ENCODE data around the gene TLK1.
"Not testable (repeated sequence)": the region's sequence is repeated elsewhere in the genome, so short reads cannot be mapped to it uniquely, and the experiment has no call there.

TLK1 gene

DNA sequence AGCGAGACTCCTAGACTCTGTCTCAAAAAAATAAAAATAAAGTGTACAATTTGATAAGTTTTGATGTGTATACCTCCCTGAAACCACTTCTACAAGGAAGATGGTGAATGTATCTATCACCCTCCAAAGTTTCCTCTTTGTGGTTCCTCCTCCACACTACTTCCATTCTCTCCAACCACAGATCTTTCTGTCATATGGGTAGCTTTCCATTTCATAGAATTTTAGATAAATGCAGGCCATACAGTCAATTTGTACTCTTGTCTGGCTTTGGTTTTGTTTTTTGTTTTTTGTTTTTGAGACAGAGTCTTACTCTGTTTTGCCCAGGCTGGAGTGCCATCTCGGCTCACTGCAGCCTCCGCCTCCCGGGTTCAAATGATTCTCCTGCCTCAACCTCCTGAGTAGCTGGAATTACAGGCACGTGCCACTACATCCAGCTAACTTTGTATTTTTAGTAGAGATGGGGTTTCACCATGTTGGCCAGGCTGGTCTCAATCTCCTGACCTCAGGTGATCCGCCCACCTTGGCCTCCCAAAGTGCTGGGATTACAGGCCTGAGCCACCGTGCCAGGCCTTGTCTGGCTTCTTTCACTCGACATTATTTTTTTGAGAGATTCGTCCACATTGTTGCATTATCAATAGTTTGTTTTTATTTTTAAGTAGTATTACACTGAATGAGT is 2.0 kb upstream of the TLK1 start:
- not testable (repeated sequence) for ATAC-seq (replicated peaks)
- H3K4me1 Mint-ChIP-seq, result peaks cover 14 to 27% of the 10 kb centered on the region in 2 donors

DNA sequence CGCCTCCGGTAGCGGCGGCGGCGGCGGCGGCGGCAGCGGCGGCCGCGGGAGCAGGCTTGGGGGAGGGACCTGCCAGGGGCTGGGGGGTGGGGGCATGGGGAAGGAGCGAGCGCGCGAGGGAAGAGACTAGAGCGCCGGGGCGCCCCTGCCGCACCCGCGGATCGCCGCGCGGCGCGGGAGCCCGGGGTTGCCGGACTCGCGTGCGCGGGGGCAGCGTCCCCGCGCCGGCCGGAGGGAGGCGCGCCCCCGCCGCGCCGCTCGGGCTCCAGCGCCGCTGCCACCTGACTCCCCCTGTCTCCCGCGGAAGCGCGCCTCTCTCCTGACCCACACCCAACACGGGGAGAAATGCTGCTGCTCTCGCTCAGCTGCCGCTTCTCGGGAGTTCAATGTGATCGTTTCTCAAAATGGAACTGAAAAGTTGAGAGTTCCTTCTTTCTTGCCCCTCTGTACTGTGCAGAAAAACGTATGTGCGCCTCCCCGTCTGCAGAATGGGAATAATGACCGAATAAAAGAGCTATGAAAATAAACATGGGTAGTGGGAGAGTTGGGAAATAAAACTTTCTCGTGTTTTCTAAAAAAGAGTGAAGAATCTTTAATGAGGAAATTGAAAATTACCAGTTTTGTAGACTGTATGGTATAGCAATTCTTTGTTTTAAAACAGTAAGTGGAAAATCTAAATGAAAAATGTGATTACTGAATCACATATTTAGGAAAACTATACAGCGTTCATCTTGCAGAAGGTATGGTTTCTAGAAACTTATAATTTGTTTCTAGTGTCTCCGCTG is 455 bp upstream of the TLK1 start:
- Mint-ChIP-seq H3K4me1 (peaks cover 20 to 40% of the 10 kb centered on the region in 2 donors), H3K27me3 (no peaks in the 10 kb centered on the region), H3K27ac (peak overlapping the region; percentile 96), H3K36me3 (peaks cover 7 to 12% of the 10 kb centered on the region in 2 donors), H3K9me3 (no peaks in the 10 kb centered on the region), H3K4me3 (peak overlapping the region; percentile 86 to 92)
- ATAC-seq (replicated peaks), result peak; percentile 68 to 71
- peak; percentile 75 for DNase-seq

More for the DNA sequence above, 2.0 kb upstream of the TLK1 start:
- H3K4me3 Mint-ChIP-seq, result peak overlapping the region; percentile 8 to 92
- not testable (repeated sequence) for H3K36me3 Mint-ChIP-seq, DNase-seq, H3K9me3 Mint-ChIP-seq, H3K27me3 Mint-ChIP-seq, H3K27ac Mint-ChIP-seq

DNA sequence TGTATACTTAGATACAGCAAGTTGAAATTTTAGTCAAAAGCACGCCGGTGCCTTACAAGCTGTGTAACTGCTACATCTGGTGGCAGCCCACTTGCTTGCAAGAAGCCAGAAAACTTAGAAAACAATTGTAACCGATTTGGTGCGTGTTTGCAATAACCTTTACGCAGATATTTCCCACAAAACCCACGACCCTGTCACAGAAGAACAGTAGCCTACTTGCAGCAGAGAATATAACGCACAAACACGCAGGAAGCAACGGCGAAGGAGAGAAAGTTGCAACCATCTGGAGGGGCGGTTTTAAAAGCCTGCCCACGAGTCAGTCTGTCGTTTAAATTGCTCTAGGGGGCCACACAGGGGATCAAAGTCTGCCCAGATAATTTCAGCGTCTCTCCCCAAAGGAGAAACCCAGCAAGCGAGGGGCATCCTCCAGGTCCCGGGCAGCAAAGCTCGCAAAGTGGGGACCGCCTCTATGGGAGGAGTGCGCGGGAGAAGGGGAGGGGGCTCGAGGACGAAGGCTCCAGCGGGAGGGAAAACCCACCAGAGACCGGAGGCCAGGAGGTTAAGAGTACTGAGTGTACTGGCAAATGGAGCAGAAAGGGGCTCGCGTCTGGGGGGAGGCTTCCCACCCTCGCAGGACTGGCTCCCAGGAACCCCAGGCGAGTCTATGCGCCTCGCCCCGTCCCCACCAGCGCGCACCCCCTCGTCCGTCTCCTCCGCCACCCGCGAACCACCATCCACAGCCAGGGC is 1.1 kb downstream of the TLK1 start:
- DNase-seq (peak; percentile 44), ATAC-seq (replicated peaks) (peak; percentile 31 to 32)
- Mint-ChIP-seq H3K9me3 (no peaks in the 10 kb centered on the region), H3K36me3 (peaks cover 7 to 12% of the 10 kb centered on the region in 2 donors), H3K27ac (peak overlapping the region; percentile 98), H3K27me3 (no peaks in the 10 kb centered on the region), H3K4me1 (peaks cover 26 to 56% of the 10 kb centered on the region in 2 donors), H3K4me3 (peak overlapping the region; percentile 86 to 96)

DNA sequence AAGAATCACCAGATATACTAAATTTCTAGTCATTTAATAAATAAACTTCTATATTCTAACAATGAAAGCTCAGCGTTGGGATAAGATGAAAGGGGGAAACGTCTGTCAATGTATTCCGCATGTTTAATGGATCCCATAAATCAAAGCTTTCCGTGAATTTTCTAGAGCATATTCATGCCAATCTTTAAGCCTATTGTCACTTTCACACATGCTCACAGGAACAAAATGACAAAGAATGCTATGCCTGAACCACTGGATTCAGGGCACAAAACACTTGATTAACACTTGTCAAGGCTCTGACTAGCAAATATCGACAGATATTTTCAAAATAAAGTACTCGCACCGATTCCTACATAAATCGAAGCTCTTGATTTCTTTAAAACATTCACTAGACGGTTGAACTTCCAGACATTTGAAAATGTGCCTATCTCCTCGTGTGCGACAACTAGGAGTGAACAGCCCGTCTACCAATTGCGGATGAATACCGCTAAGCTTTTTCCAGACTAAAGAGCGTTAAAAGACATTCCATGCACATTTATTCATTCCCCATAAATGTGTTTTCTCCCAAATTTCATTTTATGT is 1.8 kb downstream of the TLK1 start:
- Mint-ChIP-seq H3K4me1 (peaks cover 31 to 63% of the 10 kb centered on the region in 2 donors), H3K27me3 (no peaks in the 10 kb centered on the region), H3K36me3 (peaks cover 7 to 12% of the 10 kb centered on the region in 2 donors), H3K9me3 (no peaks in the 10 kb centered on the region), H3K27ac (peak overlapping the region; percentile 98), H3K4me3 (peak overlapping the region; percentile 86 to 96)
- ATAC-seq (replicated peaks) (no peak), DNase-seq (no peak)

DNA sequence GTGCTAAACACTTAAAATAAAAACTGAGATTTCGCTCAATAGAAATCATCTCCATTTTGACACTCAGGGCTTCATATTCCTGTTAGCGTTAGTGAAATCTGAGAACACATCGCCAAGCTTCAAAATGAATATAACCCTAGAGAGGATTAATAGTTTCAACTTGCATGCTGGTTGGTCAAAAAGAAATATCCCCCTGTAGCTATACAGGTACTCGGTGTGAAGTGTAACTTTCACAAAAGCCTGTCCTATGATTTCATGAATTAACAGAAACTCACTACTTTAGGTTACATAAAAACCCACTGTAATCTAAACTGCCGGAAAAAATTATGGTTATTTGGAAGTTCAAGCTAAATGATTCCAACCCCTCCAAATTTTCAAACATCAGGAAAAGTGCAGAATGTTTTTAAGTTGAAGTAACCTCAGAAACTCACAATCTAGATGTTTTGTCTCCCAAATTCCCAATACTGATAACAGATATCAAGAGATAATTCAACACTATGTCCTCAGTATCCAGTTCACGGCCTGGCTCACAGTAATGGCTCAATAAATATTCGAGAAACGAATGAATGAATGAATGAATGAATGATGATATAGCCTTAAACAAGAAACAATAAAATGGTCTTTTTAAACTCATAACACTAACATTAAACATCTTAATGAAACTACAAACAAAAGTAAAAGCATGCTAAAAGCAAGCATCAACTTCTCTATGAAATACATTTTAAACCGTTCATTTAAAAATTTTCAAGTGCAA is 2.5 kb downstream of the TLK1 start:
- H3K27ac Mint-ChIP-seq, result peak overlapping the region; percentile 20
- H3K27me3 Mint-ChIP-seq, result no peaks in the 10 kb centered on the region
- H3K4me1 Mint-ChIP-seq, result peaks cover 31 to 65% of the 10 kb centered on the region in 2 donors
- H3K36me3 Mint-ChIP-seq, result peaks cover 7 to 12% of the 10 kb centered on the region in 2 donors
- H3K9me3 Mint-ChIP-seq, result no peaks in the 10 kb centered on the region
- ATAC-seq (replicated peaks), result no peak
- H3K4me3 Mint-ChIP-seq, result peak overlapping the region; percentile 86 to 96
- no peak for DNase-seq

DNA sequence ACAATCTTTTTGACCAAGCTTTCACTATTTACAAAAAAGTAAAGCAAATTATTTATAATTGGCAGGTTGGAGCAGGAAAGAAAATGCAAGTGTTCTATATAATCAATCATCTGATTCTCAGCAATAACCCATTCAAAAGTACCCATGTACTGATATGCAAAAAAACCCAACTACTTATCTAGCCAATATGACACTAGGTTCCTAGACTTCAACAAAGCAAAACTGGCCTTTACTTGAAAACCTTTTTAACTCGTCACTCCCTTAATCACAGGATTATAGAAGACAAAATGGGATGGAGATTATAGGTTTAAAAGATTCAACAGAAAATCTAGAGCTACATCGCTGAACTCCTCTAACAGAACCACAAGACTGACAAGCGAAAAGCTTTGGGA is 3.6 kb downstream of the TLK1 start:
- peaks cover 24 to 62% of the 10 kb centered on the region in 2 donors for H3K4me1 Mint-ChIP-seq
- H3K9me3 Mint-ChIP-seq, result no peaks in the 10 kb centered on the region
- no peak for DNase-seq
- H3K36me3 Mint-ChIP-seq, result peaks cover 7 to 12% of the 10 kb centered on the region in 2 donors
- H3K27ac Mint-ChIP-seq, result peak overlapping the region; percentile 56
- no peak for ATAC-seq (replicated peaks)
- H3K27me3 Mint-ChIP-seq, result no peaks in the 10 kb centered on the region
- H3K4me3 Mint-ChIP-seq, result peak overlapping the region; percentile 59 to 61

DNA sequence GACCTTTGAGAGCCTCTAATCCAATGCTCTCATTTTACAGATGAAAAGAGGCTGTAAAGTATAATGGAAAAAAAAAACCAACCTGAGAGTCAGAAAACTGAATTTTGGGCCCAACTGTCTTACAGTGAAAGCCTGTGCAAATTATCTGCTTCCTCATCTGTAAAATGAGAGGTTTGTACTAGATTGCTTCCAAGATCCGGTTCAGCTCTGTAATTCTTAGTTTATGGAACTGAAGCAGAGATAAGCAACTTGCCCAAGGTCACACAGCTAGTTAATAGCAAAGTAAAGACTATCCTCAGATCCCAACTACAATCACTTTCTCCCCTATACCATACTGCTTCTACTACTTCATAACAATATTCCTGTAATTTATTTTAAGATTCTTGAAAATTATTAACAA is 6.3 kb downstream of the TLK1 start:
- Mint-ChIP-seq H3K36me3 (peaks cover 15 to 17% of the 10 kb centered on the region in 2 donors), H3K27ac (peak overlapping the region; percentile 62), H3K4me3 (peak overlapping the region in 1 of 2 donors; percentile 41), H3K9me3 (peaks cover 0 to 4% of the 10 kb centered on the region in 2 donors), H3K4me1 (peaks cover 31 to 77% of the 10 kb centered on the region in 2 donors), H3K27me3 (no peaks in the 10 kb centered on the region)
- DNase-seq (no peak), ATAC-seq (replicated peaks) (peak; percentile 26 to 60)

DNA sequence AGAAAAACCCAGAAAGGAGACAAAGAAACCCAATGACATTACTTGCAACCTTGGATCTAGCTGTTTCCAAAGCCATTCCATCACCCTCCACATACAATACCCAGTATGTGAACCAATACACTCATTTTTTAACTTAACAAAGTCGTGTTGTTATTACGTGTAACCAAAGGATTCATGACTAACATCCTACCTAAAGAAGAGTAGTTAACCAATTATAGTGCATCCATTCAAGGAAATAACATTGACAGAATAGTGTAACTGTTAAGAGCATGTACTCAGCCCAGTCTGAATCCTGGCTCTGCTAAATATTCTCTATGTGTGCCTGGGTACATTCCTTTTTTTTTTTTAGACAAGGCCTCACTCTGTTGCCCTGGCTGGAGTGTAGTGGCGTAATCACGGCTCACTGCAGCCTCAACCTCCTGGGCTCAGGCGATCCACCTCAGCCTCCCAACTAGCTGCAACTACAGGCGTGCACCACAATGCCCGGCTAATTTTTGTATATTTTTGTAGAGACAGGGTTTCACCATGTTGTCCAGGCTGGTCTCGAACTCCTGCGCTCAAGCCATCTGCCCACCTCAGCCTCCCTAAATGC is 9.9 kb downstream of the TLK1 start:
- Mint-ChIP-seq H3K27me3 (no peaks in the 10 kb centered on the region), H3K27ac (peak overlapping the region; percentile 89), H3K36me3 (peaks cover 9 to 19% of the 10 kb centered on the region in 2 donors), H3K4me1 (peaks cover 37 to 85% of the 10 kb centered on the region in 2 donors), H3K4me3 (no peak overlapping the region), H3K9me3 (peaks cover 0 to 5% of the 10 kb centered on the region in 2 donors)
- DNase-seq (no peak), ATAC-seq (replicated peaks) (no peak)

DNA sequence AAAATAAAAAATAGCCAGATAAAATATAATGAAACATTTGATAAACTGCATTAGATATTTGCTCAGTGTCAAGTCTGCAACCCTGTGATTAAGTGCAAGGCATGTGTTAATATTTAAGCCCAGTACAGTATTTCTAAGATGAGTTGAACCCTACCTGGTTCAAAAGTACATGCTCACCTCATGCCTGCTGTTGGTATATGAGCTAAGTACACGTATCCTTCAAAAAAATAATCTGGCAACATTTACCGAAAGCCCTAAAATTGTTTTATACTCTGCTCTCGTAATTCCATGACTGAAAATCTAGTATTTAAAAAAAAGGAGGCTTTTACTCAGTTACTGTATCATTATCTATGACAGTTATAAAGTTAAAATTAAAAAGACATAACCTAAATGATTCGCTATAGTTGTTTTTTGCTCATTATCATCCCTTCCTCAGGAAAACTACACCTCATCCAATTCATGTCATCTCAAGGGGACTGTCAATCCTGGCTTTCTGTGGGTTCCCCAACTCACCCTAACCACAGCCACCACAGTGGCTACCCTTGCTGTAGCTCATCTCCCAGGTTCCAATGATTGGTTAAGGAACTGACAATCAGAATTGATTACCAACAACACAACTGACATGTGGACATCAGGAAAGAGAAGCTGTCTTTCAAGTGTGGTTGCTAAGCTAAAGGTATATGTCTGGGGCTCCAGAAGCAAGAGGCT is 10.6 kb downstream of the TLK1 start:
- ATAC-seq (replicated peaks) (peak in 1 of 2 donors; percentile 31), DNase-seq (no peak)
- Mint-ChIP-seq H3K27ac (peak overlapping the region; percentile 89), H3K9me3 (peaks cover 0 to 5% of the 10 kb centered on the region in 2 donors), H3K36me3 (peaks cover 10 to 19% of the 10 kb centered on the region in 2 donors), H3K4me3 (no peak overlapping the region), H3K27me3 (no peaks in the 10 kb centered on the region), H3K4me1 (peaks cover 38 to 85% of the 10 kb centered on the region in 2 donors)

DNA sequence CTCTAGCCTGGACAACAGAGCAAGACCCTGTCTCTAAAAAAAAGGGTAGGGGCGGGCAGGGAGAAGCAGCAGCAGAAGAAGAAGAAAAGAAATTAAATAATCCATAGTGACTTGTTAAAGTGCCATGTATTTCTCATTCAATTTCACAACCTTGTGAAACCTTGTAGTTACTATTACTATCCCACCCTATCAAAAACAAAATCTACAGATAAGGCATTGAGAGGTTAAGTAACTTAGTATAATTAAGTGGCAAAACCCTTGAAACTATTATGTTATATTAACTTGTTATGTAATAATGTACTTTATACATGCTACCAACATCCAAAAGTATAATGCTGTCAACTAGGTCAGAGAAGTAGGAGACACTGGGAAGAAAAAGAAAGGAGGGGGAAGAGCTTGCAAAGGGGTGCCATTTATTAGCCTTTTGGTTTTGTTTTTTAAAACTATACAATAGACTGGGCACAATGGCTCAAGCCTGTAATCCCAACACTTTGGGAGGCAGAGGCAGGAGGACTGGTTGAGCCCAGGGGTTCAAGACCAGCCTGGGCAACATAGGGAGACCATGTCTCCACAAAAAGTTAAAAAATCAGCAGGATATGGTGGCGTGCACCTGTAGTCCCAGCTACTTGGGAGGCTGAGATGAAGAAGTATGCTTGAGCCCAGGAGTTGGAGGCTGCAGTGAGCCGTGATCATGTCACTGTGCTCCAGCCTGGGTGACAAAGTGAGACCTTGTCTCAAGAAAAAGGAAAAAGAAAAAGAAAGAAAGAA is 11.3 kb downstream of the TLK1 start:
- H3K9me3 Mint-ChIP-seq, result peaks cover 0 to 5% of the 10 kb centered on the region in 2 donors
- peaks cover 16 to 25% of the 10 kb centered on the region in 2 donors for H3K36me3 Mint-ChIP-seq
- H3K4me1 Mint-ChIP-seq, result peaks cover 40 to 85% of the 10 kb centered on the region in 2 donors
- DNase-seq (no peak), ATAC-seq (replicated peaks) (no peak)
- peak overlapping the region; percentile 85 for H3K27ac Mint-ChIP-seq
- H3K27me3 Mint-ChIP-seq, result no peaks in the 10 kb centered on the region
- no peak overlapping the region for H3K4me3 Mint-ChIP-seq

DNA sequence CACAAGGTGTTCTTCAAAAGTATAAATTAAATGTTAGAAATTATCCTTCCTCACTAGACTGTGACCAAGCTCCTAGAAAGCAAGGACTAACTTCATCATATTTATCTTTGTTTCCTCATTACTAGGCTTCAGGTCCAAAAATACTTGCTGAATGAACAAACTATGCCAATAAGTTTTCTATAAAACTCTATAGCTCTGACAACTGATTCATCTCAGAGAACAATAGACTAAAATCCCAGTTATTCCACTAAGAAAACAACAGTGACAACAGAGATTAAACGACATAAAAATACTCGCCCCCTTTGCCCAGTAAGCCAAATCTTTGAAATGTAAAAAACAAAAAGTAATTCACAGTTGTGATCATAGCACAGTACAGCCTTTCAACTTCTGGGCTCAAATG is 13.6 kb downstream of the TLK1 start:
- ATAC-seq (replicated peaks) (no peak), DNase-seq (no peak)
- H3K27me3 Mint-ChIP-seq, result no peaks in the 10 kb centered on the region
- peaks cover 16 to 36% of the 10 kb centered on the region in 2 donors for H3K36me3 Mint-ChIP-seq
- peaks cover 0 to 5% of the 10 kb centered on the region in 2 donors for H3K9me3 Mint-ChIP-seq
- H3K4me3 Mint-ChIP-seq, result no peak overlapping the region
- peaks cover 49 to 84% of the 10 kb centered on the region in 2 donors for H3K4me1 Mint-ChIP-seq
- H3K27ac Mint-ChIP-seq, result peak overlapping the region; percentile 45

DNA sequence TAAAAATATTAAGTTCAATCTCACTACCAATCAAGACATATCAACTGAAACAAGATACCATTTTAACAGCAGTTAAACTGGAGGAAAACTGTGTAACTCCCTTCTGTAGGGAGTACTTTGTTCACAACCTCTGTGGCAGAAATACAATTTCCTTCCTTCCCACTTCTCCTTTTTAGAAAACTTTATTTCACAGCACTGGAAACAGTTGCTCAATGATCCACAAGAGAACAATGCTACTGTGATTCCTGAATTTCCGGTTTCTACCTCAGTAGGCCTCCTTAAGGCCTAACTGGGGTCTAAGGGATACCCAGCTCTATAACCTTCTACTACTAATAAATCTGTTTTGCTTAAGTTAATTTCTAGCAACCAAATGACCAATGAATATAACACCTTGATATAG is 14.1 kb downstream of the TLK1 start:
- H3K27me3 Mint-ChIP-seq, result no peaks in the 10 kb centered on the region
- H3K27ac Mint-ChIP-seq, result peak overlapping the region; percentile 45
- H3K36me3 Mint-ChIP-seq, result peaks cover 16 to 36% of the 10 kb centered on the region in 2 donors
- H3K4me1 Mint-ChIP-seq, result peaks cover 50 to 85% of the 10 kb centered on the region in 2 donors
- DNase-seq (no peak), ATAC-seq (replicated peaks) (peak; percentile 57 to 69)
- peaks cover 0 to 5% of the 10 kb centered on the region in 2 donors for H3K9me3 Mint-ChIP-seq
- H3K4me3 Mint-ChIP-seq, result peak overlapping the region in 1 of 2 donors; percentile 36
